HUES48 (cell line): ENCODE results near the gene MRFAP1.
A peak's percentile ranks its signal among the peaks of the same experiment; 100 is the strongest.
"Not testable (repeated sequence)": the region's sequence is repeated elsewhere in the genome, so short reads cannot be mapped to it uniquely, and the experiment has no call there.

Source experiments
- H3K27ac ChIP-seq: one replicate; pipeline ENCODE4 v1.7.0; 2013; ENCODE audit warnings: low read depth, low read length, inconsistent platforms
- H3K27me3 ChIP-seq: 2 replicates; pipeline ENCODE4 v1.6.1; 2013; ENCODE audit warnings: mild to moderate bottlenecking, low read length; ENCODE audit not compliant: control insufficient read depth, insufficient read depth
- H3K36me3 ChIP-seq: 2 replicates; pipeline ENCODE4 v1.6.1; 2013; ENCODE audit warnings: low read length; ENCODE audit not compliant: control insufficient read depth, insufficient read depth
- H3K4me1 ChIP-seq: 2 replicates; pipeline ENCODE4 v1.6.1; 2013; ENCODE audit warnings: mild to moderate bottlenecking, low read length; ENCODE audit not compliant: control insufficient read depth, insufficient read depth
- H3K4me3 ChIP-seq: 2 replicates; pipeline ENCODE4 v1.5.1; 2013; ENCODE audit warnings: mild to moderate bottlenecking, low read depth, low read length
- H3K9ac ChIP-seq: 2 replicates; pipeline ENCODE4 v1.6.1; 2013; ENCODE audit warnings: mild to moderate bottlenecking, low read depth, low read length, moderate library complexity
- H3K9me3 ChIP-seq: 2 replicates; pipeline ENCODE4 v1.6.1; 2013; ENCODE audit warnings: low read length; ENCODE audit not compliant: control insufficient read depth, insufficient read depth

The MRFAP1 gene

GRCh38 chr4:6641164-6641970, 882 bp downstream of the MRFAP1 start:
- Histone ChIP-seq H3K27ac (peak overlapping the region; percentile 97), H3K36me3 (peaks cover 20% of the 10 kb centered on the region), H3K9me3 (no peaks in the 10 kb centered on the region), H3K4me1 (peaks cover 14% of the 10 kb centered on the region; the same call in 1 of the 2 replicates), H3K4me3 (peak overlapping the region; percentile 96), H3K9ac (peak overlapping the region; percentile 88), H3K27me3 (no peaks in the 10 kb centered on the region)

GRCh38 chr4:6641971-6642320, 1.5 kb downstream of the MRFAP1 start:
- Histone ChIP-seq H3K9ac (peak overlapping the region; percentile 88; the same call in 1 of the 2 replicates), H3K4me1 (peaks cover 14% of the 10 kb centered on the region; the same call in 1 of the 2 replicates), H3K36me3 (peaks cover 20% of the 10 kb centered on the region), H3K27ac (no peak overlapping the region), H3K9me3 (no peaks in the 10 kb centered on the region), H3K27me3 (no peaks in the 10 kb centered on the region), H3K4me3 (peak overlapping the region; percentile 96)

GRCh38 chr4:6643141-6643847, 2.8 kb downstream of the MRFAP1 start:
- 0 out of 2 replicates have a peak overlapping the region, but pooled peaks have one; percentile 8 for H3K4me3 ChIP-seq
- H3K27ac ChIP-seq = peak overlapping the region; percentile 11
- H3K4me1 ChIP-seq = peaks cover 14% of the 10 kb centered on the region; the same call in 1 of the 2 replicates
- no peaks in the 10 kb centered on the region for H3K9me3 ChIP-seq
- no peaks in the 10 kb centered on the region for H3K27me3 ChIP-seq
- H3K9ac ChIP-seq = 0 out of 2 replicates have a peak overlapping the region, but pooled peaks have one; percentile 1
- H3K36me3 ChIP-seq = peaks cover 20% of the 10 kb centered on the region

- no peak overlapping the region for H3K4me3 ChIP-seq
- peaks cover 14% of the 10 kb centered on the region; the same call in 1 of the 2 replicates for H3K4me1 ChIP-seq
- H3K27ac ChIP-seq = no peak overlapping the region
- H3K36me3 ChIP-seq = peaks cover 20% of the 10 kb centered on the region
- no peaks in the 10 kb centered on the region for H3K9me3 ChIP-seq
- H3K27me3 ChIP-seq = no peaks in the 10 kb centered on the region
- no peak overlapping the region for H3K9ac ChIP-seq
Observed at GRCh38 chr4:6644792-6645530, 4.5 kb downstream of the MRFAP1 start.

GRCh38 chr4:6647169-6647568, 6.7 kb downstream of the MRFAP1 start:
- H3K4me3 ChIP-seq = no peak overlapping the region
- no peak overlapping the region for H3K9ac ChIP-seq
- no peaks in the 10 kb centered on the region for H3K9me3 ChIP-seq
- no peaks in the 10 kb centered on the region for H3K27me3 ChIP-seq
- no peak overlapping the region for H3K27ac ChIP-seq
- peaks cover 7% of the 10 kb centered on the region; the same call in 1 of the 2 replicates for H3K4me1 ChIP-seq
- H3K36me3 ChIP-seq = peaks cover 14% of the 10 kb centered on the region

GRCh38 chr4:6647582-6648230, 7.2 kb downstream of the MRFAP1 start:
- H3K27ac ChIP-seq = no peak overlapping the region
- no peaks in the 10 kb centered on the region for H3K27me3 ChIP-seq
- H3K9ac ChIP-seq = no peak overlapping the region
- no peak overlapping the region for H3K4me3 ChIP-seq
- H3K4me1 ChIP-seq = 0 out of 2 replicates have a peak, but pooled peaks cover 4% of the 10 kb centered on the region
- peaks cover 8% of the 10 kb centered on the region for H3K36me3 ChIP-seq
- H3K9me3 ChIP-seq = no peaks in the 10 kb centered on the region

GRCh38 chr4:6649216-6649615, 8.7 kb downstream of the MRFAP1 start:
- Histone ChIP-seq H3K9ac (no peak overlapping the region), H3K4me3 (no peak overlapping the region), H3K36me3 (no peaks in the 10 kb centered on the region), H3K27me3 (no peaks in the 10 kb centered on the region), H3K27ac (no peak overlapping the region), H3K9me3 (no peaks in the 10 kb centered on the region), H3K4me1 (no peaks in the 10 kb centered on the region)

- peaks cover 12% of the 10 kb centered on the region for H3K27me3 ChIP-seq
- H3K27ac ChIP-seq, H3K9ac ChIP-seq, H3K9me3 ChIP-seq, H3K36me3 ChIP-seq, H3K4me3 ChIP-seq, H3K4me1 ChIP-seq: not testable (repeated sequence)
Observed at GRCh38 chr4:6654211-6654610, 13.7 kb downstream of the MRFAP1 start.

GRCh38 chr4:6655291-6655690, 14.8 kb downstream of the MRFAP1 start:
- H3K27ac ChIP-seq, H3K9ac ChIP-seq, H3K4me1 ChIP-seq, H3K36me3 ChIP-seq, H3K9me3 ChIP-seq, H3K4me3 ChIP-seq: not testable (repeated sequence)
- peaks cover 22% of the 10 kb centered on the region for H3K27me3 ChIP-seq

GRCh38 chr4:6655924-6656323, 15.4 kb downstream of the MRFAP1 start:
- Histone ChIP-seq H3K4me3 (no peak overlapping the region), H3K9ac (no peak overlapping the region), H3K4me1 (peaks cover 9% of the 10 kb centered on the region; the same call in 1 of the 2 replicates), H3K9me3 (no peaks in the 10 kb centered on the region), H3K27me3 (peaks cover 28% of the 10 kb centered on the region), H3K36me3 (no peaks in the 10 kb centered on the region), H3K27ac (no peak overlapping the region)
